ENCODE results near the gene HPS1.

HPS1 gene

GRCh38 chr10:98370831-98371820 lies 75.6 kb downstream of the HPS1 start:
- H3K27ac Mint-ChIP-seq, result no peak overlapping the region
- H3K36me3 Mint-ChIP-seq (ENCODE audit: low read depth), result no peaks in the 10 kb centered on the region
- H3K27me3 Mint-ChIP-seq (ENCODE audit: low read depth), result peaks cover 10% of the 10 kb centered on the region
- H3K4me3 Mint-ChIP-seq, result no peak overlapping the region
- no peaks in the 10 kb centered on the region for H3K4me1 Mint-ChIP-seq (ENCODE audit: low read depth)
- no peak for DNase-seq (ENCODE audit: low spot score)
- H3K9me3 Mint-ChIP-seq, result no peaks in the 10 kb centered on the region

GRCh38 chr10:98369801-98370200 lies 76.9 kb downstream of the HPS1 start:
- H3K4me1 Mint-ChIP-seq (ENCODE audit: low read depth), result no peaks in the 10 kb centered on the region
- H3K27ac Mint-ChIP-seq, result no peak overlapping the region
- no peaks in the 10 kb centered on the region for H3K36me3 Mint-ChIP-seq (ENCODE audit: low read depth)
- no peaks in the 10 kb centered on the region for H3K9me3 Mint-ChIP-seq
- H3K27me3 Mint-ChIP-seq (ENCODE audit: low read depth), result peaks cover 6% of the 10 kb centered on the region
- no peak overlapping the region for H3K4me3 Mint-ChIP-seq
- no peak for DNase-seq (ENCODE audit: low spot score)

- Mint-ChIP-seq H3K4me3 (no peak overlapping the region), H3K27me3 (ENCODE audit: low read depth) (peaks cover 5% of the 10 kb centered on the region), H3K36me3 (ENCODE audit: low read depth) (no peaks in the 10 kb centered on the region), H3K4me1 (ENCODE audit: low read depth) (no peaks in the 10 kb centered on the region), H3K9me3 (no peaks in the 10 kb centered on the region), H3K27ac (no peak overlapping the region)
- DNase-seq (ENCODE audit: low spot score), result no peak
These were observed 78.1 kb downstream of the HPS1 start for GRCh38 chr10:98368644-98369043.

- Mint-ChIP-seq H3K4me3 (no peak overlapping the region), H3K27me3 (ENCODE audit: low read depth) (peaks cover 5% of the 10 kb centered on the region)
These were observed 78.9 kb downstream of the HPS1 start for GRCh38 chr10:98367604-98368451.

More at GRCh38 chr10:98367604-98368451, 78.9 kb downstream of the HPS1 start:
- no peaks in the 10 kb centered on the region for H3K9me3 Mint-ChIP-seq
- no peak for DNase-seq (ENCODE audit: low spot score)
- H3K36me3 Mint-ChIP-seq (ENCODE audit: low read depth), result no peaks in the 10 kb centered on the region
- no peak overlapping the region for H3K27ac Mint-ChIP-seq
- H3K4me1 Mint-ChIP-seq (ENCODE audit: low read depth), result no peaks in the 10 kb centered on the region

Data from T-helper 2 cell treated with Interferon-gamma antibody and Interleukin-4, amounts not matched to agents 5 μg/mL and 100 μg/mL, for 36 hours (primary cell).